ENCODE results near the gene C13orf42. TPM values are rescaled to one million over a fixed set of nuclear protein-coding genes. Genes with fewer than 3 reads are reported as not detected.

C13orf42 gene
- total RNA-seq, 3 donors from 2014 or later, result not detected

DNA sequence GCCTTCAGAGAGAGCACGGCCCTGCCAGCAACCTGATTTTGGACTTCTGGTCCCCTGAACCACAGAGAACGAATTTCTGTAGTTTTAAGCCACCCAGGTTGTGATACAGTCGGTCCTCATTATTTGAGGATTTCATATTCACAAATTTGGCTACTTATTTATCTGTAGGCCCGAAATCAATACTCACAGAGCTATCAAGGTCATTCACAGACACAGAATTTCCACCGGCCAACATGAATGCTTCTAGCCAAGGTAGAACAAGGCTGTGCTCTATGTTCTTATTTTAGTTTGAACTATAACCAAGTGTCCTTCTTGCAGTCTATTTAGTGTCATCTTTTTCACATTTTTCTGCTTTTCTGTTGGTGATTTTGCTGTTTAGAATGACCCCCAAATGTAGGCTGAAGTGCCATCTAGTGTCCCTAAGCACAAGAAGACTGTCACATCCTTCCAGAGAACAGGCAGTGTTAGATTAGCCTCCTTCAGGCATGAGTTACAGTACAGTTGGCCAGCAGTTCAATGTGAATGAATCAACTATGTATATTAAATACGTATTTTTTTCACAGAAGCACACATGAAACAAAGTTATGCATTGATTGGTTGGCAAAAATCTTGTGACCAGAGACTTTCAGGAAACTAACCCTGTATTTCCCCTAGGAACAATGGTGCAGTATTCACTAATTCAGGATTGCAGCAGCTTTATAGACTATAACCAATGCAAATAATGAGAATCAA is 63.5 kb downstream of the C13orf42 start:
- Histone ChIP-seq H3K36me3 (no peaks in the 10 kb centered on the region), H3K9me3 (no peaks in the 10 kb centered on the region), H3K4me3 (no peak overlapping the region), H3K27me3 (no peaks in the 10 kb centered on the region), H3K27ac (no peak overlapping the region), H3K4me1 (no peaks in the 10 kb centered on the region)
- intact Hi-C loops (cut with DNase I; ENCODE audit: low total_unique reads), result no loop called here
- no peak for DNase-seq (ENCODE audit: low spot score in 2 of 2)
- TF ChIP-seq POLR2AphosphoS5 (IDR thresholded peaks at IDR 0.05), result no peak
- TF ChIP-seq POLR2A (IDR thresholded peaks at IDR 0.05), result no peak
- TF ChIP-seq, protein P1, sequence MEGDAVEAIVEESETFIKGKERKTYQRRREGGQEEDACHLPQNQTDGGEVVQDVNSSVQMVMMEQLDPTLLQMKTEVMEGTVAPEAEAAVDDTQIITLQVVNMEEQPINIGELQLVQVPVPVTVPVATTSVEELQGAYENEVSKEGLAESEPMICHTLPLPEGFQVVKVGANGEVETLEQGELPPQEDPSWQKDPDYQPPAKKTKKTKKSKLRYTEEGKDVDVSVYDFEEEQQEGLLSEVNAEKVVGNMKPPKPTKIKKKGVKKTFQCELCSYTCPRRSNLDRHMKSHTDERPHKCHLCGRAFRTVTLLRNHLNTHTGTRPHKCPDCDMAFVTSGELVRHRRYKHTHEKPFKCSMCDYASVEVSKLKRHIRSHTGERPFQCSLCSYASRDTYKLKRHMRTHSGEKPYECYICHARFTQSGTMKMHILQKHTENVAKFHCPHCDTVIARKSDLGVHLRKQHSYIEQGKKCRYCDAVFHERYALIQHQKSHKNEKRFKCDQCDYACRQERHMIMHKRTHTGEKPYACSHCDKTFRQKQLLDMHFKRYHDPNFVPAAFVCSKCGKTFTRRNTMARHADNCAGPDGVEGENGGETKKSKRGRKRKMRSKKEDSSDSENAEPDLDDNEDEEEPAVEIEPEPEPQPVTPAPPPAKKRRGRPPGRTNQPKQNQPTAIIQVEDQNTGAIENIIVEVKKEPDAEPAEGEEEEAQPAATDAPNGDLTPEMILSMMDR (IDR thresholded peaks at IDR 0.05), result no peak

DNA sequence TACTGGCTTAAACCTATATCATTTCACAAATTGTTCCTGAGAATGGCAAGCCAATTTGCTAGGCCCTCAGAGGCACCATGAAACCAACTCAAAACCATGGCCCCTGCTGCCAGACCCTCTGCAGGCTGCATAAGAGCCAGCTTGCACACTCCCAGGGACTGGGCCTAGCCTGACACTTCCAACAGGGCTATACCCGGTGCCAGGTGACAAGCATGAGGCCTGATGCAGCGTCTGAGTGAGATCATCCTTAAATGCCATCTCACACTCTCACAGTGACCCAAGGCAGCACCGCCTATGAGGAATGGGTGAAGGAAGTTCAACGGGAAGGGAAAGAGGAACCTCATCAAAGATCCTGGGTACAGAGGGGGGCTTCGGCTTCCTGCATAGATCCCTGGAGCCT is 65.6 kb downstream of the C13orf42 start:
- Histone ChIP-seq H3K4me1 (no peaks in the 10 kb centered on the region), H3K27me3 (no peaks in the 10 kb centered on the region), H3K9me3 (no peaks in the 10 kb centered on the region), H3K4me3 (no peak overlapping the region), H3K36me3 (no peaks in the 10 kb centered on the region), H3K27ac (no peak overlapping the region)
- TF ChIP-seq, protein P1 (IDR thresholded peaks at IDR 0.05), result no peak
- TF ChIP-seq POLR2AphosphoS5 (IDR thresholded peaks at IDR 0.05) (no peak), POLR2A (IDR thresholded peaks at IDR 0.05) (no peak)
- DNase-seq (ENCODE audit: low spot score in 2 of 2), result no peak
- intact Hi-C loops (cut with DNase I; ENCODE audit: low total_unique reads), result no loop called here

DNA sequence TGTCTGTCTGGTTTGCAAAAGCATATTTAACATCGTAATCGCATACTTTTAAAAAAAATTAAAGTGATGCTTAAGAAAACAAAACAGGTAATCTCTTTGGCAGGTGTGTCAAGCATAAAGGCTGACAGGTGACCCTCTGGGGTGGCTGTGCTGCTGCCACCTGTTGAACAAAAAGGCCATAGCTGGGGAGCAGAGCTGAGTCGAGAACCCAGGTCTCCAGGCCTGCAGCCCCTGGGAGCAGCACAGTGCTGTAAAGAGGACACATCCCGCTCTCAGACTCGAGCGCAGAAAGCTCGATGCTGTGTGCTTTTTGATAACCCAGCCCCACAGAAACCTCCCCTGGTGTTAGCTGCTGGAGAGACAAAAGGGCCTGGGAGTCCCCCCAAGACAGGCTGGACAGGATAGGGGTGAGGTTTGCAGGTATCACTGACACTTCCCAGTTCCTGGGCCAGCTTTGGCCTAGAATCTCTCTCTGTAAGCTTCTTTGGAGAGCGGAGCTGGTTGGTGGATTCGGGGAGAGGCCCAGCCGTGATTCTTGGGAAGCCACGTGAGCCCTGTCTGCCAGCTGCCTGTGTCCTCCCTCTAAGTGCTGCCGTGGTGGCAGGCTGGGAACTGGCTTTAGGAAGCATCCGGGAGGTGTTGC is 66.9 kb downstream of the C13orf42 start:
- no peak for DNase-seq (ENCODE audit: low spot score in 2 of 2)
- no peaks in the 10 kb centered on the region for H3K9me3 ChIP-seq
- no peaks in the 10 kb centered on the region for H3K36me3 ChIP-seq
- no peaks in the 10 kb centered on the region for H3K4me1 ChIP-seq
- intact Hi-C loops (cut with DNase I; ENCODE audit: low total_unique reads), result no loop called here
- H3K4me3 ChIP-seq, result no peak overlapping the region
- no peaks in the 10 kb centered on the region for H3K27me3 ChIP-seq
- TF ChIP-seq, protein P1 (IDR thresholded peaks at IDR 0.05), result no peak
- TF ChIP-seq POLR2A (IDR thresholded peaks at IDR 0.05) (no peak), POLR2AphosphoS5 (IDR thresholded peaks at IDR 0.05) (no peak)
- H3K27ac ChIP-seq, result no peak overlapping the region

DNA sequence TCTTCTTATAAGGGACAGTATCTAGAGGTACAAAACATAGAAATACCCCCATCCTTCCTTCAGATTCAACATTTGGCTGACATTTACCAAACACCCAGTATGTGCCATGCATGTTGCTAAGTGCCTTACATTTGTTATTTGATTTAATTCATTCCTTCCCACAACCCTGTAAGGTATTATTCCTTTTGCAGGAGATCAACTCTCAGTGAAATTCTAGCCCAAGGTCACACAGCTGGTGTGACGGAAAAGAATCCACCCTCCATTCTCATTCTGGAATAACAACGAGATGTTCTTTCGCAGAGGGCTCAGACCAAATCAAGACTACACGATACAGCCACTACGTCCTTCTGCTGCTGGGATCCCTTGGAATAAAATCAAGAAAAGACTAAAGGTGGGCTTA is 67.8 kb downstream of the C13orf42 start:
- no peak overlapping the region for H3K4me3 ChIP-seq
- DNase-seq (ENCODE audit: low spot score in 2 of 2), result no peak
- H3K4me1 ChIP-seq, result no peaks in the 10 kb centered on the region
- TF ChIP-seq, protein P1 (IDR thresholded peaks at IDR 0.05), result no peak
- TF ChIP-seq POLR2A (IDR thresholded peaks at IDR 0.05), result no peak
- no peak for TF ChIP-seq POLR2AphosphoS5 (IDR thresholded peaks at IDR 0.05)
- intact Hi-C loops (cut with DNase I; ENCODE audit: low total_unique reads), result no loop called here
- H3K27ac ChIP-seq, result no peak overlapping the region
- H3K9me3 ChIP-seq, result no peaks in the 10 kb centered on the region
- no peaks in the 10 kb centered on the region for H3K27me3 ChIP-seq
- no peaks in the 10 kb centered on the region for H3K36me3 ChIP-seq

DNA sequence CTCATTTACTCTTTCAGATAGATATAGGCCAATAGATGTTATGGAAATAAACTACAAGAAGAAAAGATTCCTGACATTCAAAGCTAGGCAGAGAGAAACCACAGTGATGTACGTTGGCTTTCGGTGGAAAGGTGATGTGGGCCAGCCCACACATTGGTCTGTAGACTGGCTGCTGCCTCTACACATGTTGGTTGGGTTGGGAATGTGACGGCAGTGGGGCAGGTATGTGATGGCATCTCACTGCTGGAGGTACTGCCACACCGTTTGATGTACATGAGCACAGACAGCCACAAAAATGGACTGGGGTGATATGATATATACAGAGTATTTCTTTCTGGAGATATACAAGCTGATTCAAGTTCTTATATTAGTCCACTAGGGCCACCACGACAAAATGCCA is 69.4 kb downstream of the C13orf42 start:
- Histone ChIP-seq H3K9me3 (no peaks in the 10 kb centered on the region), H3K4me3 (no peak overlapping the region), H3K27me3 (no peaks in the 10 kb centered on the region), H3K36me3 (no peaks in the 10 kb centered on the region), H3K4me1 (no peaks in the 10 kb centered on the region), H3K27ac (no peak overlapping the region)
- intact Hi-C loops (cut with DNase I; ENCODE audit: low total_unique reads), result no loop called here
- TF ChIP-seq, protein P1 (IDR thresholded peaks at IDR 0.05), result no peak
- TF ChIP-seq POLR2A (IDR thresholded peaks at IDR 0.05) (no peak), POLR2AphosphoS5 (IDR thresholded peaks at IDR 0.05) (no peak)
- DNase-seq (ENCODE audit: low spot score in 2 of 2), result no peak
